Kidney glomerular epithelial cell (primary cell): ENCODE data around the gene SLC5A5.

Experiments
- DNase-seq: peaks from one replicate; lab custom pipeline; 2025; lab: John Stamatoyannopoulos, UW

The SLC5A5 gene

DNA sequence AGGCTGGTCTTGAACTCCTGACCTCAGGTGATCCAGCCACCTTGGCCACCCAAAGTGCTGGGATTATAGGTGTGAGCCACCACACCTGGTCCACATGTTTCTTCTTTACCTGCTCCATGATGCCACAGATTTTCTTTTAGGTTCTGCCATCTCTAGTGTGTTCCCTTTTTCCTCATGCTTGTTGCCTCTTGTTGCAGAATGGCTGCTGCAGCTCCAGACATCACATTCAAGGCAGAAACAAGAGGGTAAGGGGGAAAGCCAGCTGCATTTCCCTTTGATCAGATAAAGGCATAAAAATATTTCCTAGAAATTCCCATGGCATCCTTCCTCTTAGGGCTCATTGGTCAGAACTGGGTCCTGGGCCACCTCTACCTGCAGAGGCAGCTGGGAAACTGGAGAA is 48.8 kb downstream of the SLC5A5 start:
- no peak for DNase-seq

DNA sequence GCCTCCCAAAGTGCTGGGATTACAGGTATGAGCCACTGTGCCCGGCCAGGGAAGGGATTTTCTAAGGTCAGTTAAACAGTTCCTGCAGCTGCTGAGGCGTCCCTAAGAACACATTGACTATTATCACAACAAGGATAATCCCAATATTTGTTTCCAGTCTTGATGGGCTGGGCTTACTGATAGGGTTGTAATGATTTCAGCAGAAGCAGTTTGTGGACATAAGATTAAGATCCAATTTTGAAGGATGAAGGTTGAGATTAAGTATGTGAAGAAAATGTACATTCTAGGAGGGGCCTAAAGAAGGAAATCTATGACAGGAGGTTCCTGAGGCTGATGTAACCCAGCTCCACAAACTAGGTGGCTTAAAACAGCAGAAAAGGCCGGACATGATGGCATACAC is 50.4 kb downstream of the SLC5A5 start:
- DNase-seq: no peak

DNA sequence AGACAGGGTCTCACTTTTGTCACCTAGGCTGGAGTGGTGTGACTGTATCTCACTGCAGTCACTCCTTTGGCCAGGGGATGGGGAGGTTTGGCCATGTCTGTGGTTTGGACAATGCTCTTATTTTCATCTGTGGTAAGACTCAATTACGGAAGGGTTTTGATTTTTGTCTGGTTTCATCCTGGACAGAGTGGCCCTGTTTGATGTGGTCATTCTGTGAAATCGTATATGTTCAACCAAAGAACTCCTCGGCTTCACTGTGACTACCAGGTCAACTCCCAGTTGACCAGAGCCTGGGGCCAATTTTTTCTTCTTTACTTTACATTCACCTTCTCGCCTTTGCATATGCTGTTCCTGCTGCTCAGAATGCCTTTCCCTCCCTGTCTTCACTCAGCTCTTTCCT is 54.3 kb downstream of the SLC5A5 start:
- DNase-seq: no peak

DNA sequence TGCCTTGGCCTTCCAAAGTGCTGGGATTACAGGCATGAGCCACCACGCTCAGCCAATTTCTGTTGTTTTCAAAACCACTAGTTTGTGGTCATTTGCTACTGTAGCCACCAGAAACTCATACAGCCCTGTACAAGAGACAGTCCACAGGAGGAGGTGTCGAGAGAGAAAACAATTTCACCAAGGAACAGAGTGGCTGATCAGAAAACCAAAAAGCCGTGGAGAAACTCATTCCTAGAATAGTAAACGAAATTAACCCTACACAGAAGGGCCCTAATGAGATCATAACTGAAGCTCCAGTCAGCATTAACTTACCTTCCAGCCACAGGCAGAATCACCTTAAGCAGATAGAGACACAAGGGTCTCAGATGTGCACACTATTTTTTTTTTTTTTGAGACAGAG is 57.3 kb downstream of the SLC5A5 start:
- no peak for DNase-seq

DNA sequence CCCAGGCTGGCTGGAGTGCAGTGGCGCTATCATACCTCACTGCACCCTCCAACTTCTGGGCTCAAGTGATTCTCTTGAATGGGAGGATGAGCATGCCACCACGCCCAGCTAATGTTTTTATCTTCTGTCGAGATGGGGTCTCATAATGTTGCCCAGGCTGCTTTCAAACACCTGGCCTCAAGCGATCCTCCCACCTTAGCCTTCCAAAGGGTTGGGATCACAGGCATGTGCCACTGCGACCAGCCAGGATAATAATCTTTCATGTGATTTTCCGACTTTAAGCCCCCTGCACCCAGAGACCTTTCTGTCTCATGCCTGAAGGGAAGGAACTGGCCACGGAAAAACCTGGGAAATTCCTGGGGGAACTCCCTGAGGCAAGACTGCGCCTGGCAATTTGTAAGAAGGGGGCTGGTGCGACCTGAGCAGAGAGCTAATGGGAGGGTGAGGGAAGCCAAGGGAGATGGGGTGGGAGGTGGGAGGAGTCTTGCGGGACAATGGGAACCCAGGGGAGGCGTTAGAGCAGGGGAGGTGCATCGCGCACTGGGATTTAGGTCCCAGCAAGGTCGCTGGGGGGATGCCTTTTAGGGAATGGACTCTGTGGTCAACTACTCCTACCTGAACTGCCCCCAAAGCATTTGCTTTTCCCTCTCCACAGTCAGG is 59.9 kb downstream of the SLC5A5 start:
- peak; percentile 32 for DNase-seq

DNA sequence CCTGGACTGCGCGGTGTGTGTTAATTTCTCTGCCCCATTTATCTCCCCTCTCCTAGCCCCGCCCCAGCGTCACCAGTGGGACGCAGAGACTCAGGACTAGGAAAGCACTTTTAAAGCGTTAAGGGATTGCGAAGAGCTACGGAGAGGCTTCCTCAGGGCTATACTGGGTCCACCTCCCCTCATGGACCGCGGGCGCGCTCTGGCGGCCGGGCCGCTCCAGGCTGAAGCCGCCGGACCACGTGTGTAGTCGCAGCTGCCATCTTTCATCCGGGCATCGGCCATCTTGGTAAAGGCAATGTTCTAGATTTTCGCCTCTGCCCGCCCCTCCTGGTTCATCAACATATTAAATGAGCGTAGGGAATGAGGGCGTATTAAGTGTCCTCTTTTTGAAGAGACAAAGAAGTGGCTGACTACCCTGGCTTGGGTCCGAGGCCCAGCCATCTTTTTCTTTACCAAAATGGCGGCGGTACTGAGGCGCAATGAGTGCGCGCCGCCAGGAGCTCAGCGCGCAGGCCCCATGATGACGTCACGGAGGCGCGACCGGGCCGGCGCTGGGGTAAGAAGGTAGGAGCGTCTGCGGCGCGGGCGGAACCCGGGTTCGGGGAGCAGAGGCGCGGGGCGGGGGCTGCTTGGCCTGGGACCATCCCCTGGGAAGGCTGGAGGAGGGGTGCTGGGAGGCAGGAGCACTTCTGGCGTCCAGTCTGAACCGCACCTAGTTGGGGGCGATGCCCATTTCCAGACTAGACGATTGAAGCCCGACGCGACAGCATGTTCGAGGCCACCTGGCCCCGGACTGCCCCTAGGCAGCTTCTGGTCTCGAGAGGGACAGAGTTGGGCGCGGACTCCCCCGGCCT is 61.0 kb downstream of the SLC5A5 start, which contains the start of gene CCDC124:
Gene CCDC124, plus strand, starts transcription at position 531 of the 854 bp plus-strand sequence. CDS start 3,406 bp downstream, outside the sequence.
- DNase-seq: peak; percentile 82

- peak; percentile 30 for DNase-seq
Observed at GRCh38 chr19:17933414-17934129, 61.8 kb downstream of the SLC5A5 start.

GRCh38 chr19:17936379-17936778 is 64.6 kb downstream of the SLC5A5 start:
- DNase-seq: no peak

DNA sequence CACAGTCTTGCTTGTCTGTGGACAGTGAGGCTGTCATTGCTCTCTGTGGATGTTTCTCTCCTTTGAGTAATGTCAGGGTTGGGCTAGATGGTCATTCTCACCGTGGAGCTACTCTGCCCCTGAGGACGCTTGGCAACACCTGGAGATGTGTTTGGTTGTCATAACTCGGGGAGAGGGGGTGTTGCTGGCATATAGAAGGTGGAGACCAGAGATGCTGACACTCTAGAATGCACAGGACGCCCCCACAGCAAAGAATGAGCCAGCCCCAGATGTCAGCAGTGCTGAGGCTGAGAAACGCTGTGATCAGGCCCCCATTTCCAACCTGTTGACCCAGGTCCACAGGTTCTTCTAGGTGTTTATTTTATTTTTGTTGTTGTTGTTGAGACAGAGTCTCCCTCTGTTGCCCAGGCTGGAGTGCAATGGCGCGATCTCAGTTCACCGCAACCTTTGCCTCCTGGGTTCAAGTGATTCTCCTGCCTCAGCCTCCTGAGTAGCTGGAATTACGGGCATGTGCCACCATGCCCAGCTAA is 65.7 kb downstream of the SLC5A5 start:
- DNase-seq: no peak

DNA sequence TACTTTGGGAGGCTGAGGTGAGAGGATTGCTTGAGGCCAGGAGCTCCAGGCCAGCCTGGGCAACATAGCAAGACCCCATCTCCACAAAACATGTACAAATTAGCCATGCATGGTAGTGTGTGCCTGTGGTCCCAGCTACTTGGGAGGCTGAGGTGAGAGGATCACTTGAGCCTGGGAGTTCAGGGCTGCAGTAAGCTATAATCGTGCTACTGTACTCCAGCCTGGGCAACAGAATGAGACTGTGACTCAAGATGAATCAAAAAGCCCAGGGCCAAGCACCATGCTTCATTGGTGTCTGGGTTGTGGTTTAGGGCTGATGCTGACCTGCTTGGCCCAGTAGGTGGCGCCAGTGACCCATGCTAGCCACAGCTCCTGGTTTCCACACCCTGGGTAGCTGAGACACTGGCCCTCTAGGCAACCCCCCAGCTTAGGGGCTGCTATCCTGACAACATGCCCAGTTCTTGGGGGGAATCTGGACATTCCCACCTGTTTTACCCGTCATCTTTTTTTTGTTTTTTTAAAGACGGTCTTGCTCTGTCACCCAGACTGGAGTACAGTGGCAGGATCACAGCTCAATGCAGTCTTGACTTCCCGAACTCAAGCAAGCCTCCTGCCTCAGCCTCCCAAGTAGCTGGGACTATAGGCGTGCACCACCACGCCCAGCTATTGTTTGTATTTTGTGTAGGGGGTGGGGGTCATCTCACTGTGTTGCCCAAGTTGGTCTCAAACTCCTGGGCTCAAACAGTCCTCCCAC is 66.5 kb downstream of the SLC5A5 start:
- DNase-seq: peak; percentile 93

DNA sequence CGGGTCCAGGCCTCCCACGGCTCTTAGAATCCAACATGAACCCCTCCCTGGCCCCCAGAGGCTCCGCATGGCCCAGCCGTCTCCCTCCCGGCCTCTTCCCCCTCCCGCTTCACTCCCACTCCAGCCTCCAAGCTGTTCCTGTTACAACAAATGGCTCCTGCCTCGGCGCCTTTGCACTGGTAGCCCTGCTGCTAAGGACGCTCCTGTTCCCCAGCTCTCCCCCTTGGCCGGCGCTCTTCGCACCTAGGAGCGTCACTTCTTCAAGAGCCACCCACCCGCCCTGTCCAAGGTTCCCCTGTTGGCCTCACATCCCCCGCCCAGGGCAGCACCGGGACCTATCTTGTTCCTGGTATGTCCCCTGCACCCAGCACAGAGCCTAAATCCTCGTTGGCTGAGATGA is 70.4 kb downstream of the SLC5A5 start:
- no peak for DNase-seq

- no peak for DNase-seq
Observed at GRCh38 chr19:17942582-17943273, 71.0 kb downstream of the SLC5A5 start.

GRCh38 chr19:17943274-17944221 is 71.8 kb downstream of the SLC5A5 start:
- DNase-seq: no peak

DNA sequence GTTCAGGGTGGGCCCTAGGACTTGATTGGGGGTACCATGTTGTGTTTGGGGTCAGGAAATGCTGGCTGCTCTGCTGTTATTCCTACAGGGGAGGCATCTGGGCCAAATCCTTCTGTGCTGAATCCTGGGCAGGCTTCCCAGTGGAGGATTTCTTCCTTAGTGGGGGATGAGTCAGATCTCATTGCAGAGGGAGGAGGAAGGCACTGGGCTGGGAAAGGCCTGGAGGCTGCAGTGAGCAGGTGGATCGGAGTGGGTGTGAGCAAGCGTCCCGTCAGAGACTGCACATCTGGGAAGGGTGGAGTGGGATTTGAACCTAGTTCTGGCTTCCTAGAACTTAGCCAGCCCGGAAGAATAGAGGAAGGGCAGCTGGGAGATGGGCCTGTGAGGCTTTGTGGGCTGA is 72.6 kb downstream of the SLC5A5 start:
- peak; percentile 38 for DNase-seq
